ENCODE results near the gene EFNA1. TPM values are rescaled to one million over a fixed set of nuclear protein-coding genes. Genes with fewer than 3 reads are reported as not detected.

EFNA1 gene
- total and polyA plus RNA-seq, 2 donors (not counting 3 experiments of a cell fraction or from before 2014, with no cell fraction given): 107 to 289 TPM

GRCh38 chr1:155110826-155111225, 16.9 kb upstream of the EFNA1 start:
- no peak for TF ChIP-seq MAX (IDR thresholded peaks at IDR 0.05; ENCODE audit: insufficient read depth, insufficient read length)
- no peak for TF ChIP-seq POLR2A (IDR thresholded peaks at IDR 0.05; ENCODE audit: low read depth, low read length)
- no peak for TF ChIP-seq GATA2 (IDR thresholded peaks at IDR 0.05; ENCODE audit: insufficient read depth, insufficient read length, low read depth, low read length)
- no peak for TF ChIP-seq POLR2AphosphoS5 (IDR thresholded peaks at IDR 0.05; ENCODE audit: insufficient read depth, low read depth, low read length)
- no peak for TF ChIP-seq CTCF (IDR thresholded peaks at IDR 0.05; ENCODE audit: extremely low read depth in 1 of 2, insufficient read depth in 1 of 2, low read depth in 1 of 2, low read length in 2 of 2)
- TF ChIP-seq FOS (IDR thresholded peaks at IDR 0.05; ENCODE audit: borderline replicate concordance, insufficient read depth, low read length): no peak
- no peak for TF ChIP-seq MYC (IDR thresholded peaks at IDR 0.05; ENCODE audit: low read depth, low read length)
- no peak for TF ChIP-seq JUN (IDR thresholded peaks at IDR 0.05; ENCODE audit: borderline replicate concordance, insufficient read depth, insufficient read length, low read depth)
- TF ChIP-seq EZH2 (IDR thresholded peaks at IDR 0.05; ENCODE audit: borderline replicate concordance, low read depth, low read length, severe bottlenecking): no peak
- Histone ChIP-seq H3K4me3 (replicated peaks in 1 of 3; ENCODE audit: insufficient read depth in 1 of 3, low read depth in 1 of 3, low read length in 3 of 3) (no peak overlapping the region), H4K20me1 (replicated peaks; ENCODE audit: control insufficient read depth, extremely low read depth, insufficient read depth, low read length) (no peaks in the 10 kb centered on the region), H2AFZ (ENCODE audit: low read depth, low read length) (no peak overlapping the region), H3K9me1 (replicated peaks; ENCODE audit: control insufficient read depth, extremely low read depth, insufficient read depth, low read length) (no peaks in the 10 kb centered on the region), H3K27me3 (ENCODE audit: control insufficient read depth in 2 of 2, insufficient read depth in 2 of 2, low read length in 2 of 2) (peaks cover 0 to 9% of the 10 kb centered on the region in 2 experiments), H3K4me1 (ENCODE audit: control insufficient read depth, extremely low read depth, insufficient read depth, low read length) (no peaks in the 10 kb centered on the region), H3K9ac (replicated peaks; ENCODE audit: extremely low read depth, insufficient read depth, low read length) (no peak overlapping the region), H3K4me2 (ENCODE audit: insufficient read depth, low read length) (no peak overlapping the region), H3K79me2 (ENCODE audit: control insufficient read depth, insufficient read depth, low read length) (no peaks in the 10 kb centered on the region), H3K27ac (ENCODE audit: insufficient read depth, low read depth, low read length) (no peak overlapping the region), H3K36me3 (ENCODE audit: control insufficient read depth in 2 of 2, extremely low read depth in 1 of 2, insufficient read depth in 2 of 2, low read length in 2 of 2) (no peaks in the 10 kb centered on the region), H3K9me3 (replicated peaks; ENCODE audit: control insufficient read depth, insufficient read depth, low read length) (no peaks in the 10 kb centered on the region)
- no peak for FAIRE-seq
- BruUV-seq (replicated peaks): no TSS peak
- dilution Hi-C loops (cut with MboI; ENCODE audit: extremely low pct_ligation_motif_present, low sequenced_read_pairs) (no loop called here), intact Hi-C loops (cut with micrococcal nuclease) (no loop called here)
- no peak for DNase-seq (ENCODE audit: low read depth, low spot score)
- CTCF ChIA-PET: interaction anchor here (0.7 to 1.7 kb wide), 3 partner anchors 15 to 57 kb away, joined by 3 to 11 read pairs (median 4); no protein-coding TSS in a partner anchor
- POLR2A ChIA-PET: no interaction called here
